Germinal center (tissue), 1 donor: ENCODE results near the gene GLI1.
A peak's percentile ranks its signal among the peaks of the same experiment; 100 is the strongest.

Experiments used
- DNase-seq: peaks from one replicate; pipeline ENCODE4 v3.0.0; 2012; ENCODE audit warnings: mixed read lengths, low spot score

The GLI1 gene

DNA sequence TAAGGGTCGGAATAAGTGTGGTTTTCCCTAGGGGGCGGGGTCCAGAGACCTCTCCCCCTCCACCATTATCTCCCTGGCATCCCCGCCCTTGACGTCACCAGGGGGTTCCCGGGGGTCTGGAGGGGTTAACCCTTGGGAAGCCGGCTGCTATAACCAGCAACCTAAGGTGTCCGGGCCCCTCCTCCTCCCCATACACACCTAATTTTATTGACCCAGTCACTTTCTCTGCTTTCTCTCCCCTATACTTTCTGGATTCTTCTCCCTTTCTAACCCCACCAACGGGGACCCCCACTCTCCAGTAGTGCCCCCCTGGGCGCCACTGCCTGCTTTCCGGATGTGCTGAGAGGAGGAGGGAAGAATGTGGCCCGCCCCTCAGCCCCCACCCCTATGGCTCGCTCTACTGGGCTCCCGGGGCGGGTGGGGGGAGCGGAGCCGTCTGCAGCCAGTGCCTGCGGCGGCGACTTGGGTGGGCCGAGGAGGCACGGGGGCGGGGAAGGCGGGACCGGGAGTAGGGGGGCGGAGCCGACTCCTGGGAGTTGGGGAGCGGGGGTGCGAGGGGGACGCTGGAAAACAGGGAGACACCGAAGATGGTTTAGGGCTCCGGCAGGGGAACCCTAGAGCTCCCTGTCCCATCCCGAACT, 1.8 kb downstream of the GLI1 start:
- peak; percentile 53 for DNase-seq

DNA sequence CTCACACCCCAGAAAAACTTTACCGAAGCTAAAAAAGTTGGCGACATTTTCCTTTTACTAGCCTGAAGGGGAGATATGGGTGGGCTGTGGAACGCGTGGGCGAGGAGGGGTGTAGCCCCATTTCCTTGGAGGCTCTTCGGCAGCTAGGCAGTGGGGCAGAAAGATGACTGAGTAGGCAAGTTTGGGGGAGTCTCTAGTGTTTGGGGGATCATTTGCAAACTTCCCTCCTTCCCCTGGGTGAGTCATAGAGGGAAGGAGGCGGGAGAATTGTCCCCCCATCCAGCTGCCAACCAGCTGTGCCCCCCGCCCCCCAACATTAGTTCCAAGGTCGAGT, 2.3 kb downstream of the GLI1 start:
- no peak for DNase-seq

- DNase-seq = peak; percentile 94
Measured at GRCh38 chr12:57462251-57462911, 2.8 kb downstream of the GLI1 start.

GRCh38 chr12:57462912-57463253, 3.3 kb downstream of the GLI1 start:
- no peak for DNase-seq

GRCh38 chr12:57464569-57464968, 5.0 kb downstream of the GLI1 start:
- DNase-seq = no peak

DNA sequence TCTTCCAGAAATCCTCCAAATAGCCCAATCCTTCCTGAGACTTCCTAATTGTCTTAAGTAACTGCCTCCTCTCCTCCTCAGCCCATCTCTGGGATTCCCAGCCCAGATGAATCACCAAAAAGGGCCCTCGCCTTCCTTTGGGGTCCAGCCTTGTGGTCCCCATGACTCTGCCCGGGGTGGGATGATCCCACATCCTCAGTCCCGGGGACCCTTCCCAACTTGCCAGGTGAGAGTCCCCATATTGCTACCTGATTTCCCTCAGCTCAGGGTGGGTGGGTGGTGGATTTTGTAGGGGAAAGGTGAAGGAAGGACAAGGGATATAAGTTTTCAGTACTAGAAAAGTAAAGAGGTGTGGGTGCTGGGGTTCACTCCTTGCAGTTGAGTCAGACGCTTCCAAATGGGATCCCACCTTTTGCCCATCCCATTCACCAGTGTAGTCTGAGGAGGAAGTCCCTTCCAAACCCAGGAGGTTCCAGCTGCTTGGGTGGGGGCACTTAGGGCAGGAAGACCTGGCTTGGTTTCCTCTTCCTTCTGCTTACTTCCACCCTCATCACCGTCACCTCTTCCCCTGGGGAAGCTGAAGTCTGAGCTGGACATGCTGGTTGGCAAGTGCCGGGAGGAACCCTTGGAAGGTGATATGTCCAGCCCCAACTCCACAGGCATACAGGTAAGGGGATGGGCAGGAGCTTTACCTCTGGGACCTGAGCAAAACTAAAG, 5.6 kb downstream of the GLI1 start:
- no peak for DNase-seq

GRCh38 chr12:57465747-57466505, 6.3 kb downstream of the GLI1 start:
- no peak for DNase-seq

- no peak for DNase-seq
Measured at GRCh38 chr12:57467212-57467874, 7.8 kb downstream of the GLI1 start.

- DNase-seq = no peak
Measured at GRCh38 chr12:57467915-57468314, 8.3 kb downstream of the GLI1 start.

DNA sequence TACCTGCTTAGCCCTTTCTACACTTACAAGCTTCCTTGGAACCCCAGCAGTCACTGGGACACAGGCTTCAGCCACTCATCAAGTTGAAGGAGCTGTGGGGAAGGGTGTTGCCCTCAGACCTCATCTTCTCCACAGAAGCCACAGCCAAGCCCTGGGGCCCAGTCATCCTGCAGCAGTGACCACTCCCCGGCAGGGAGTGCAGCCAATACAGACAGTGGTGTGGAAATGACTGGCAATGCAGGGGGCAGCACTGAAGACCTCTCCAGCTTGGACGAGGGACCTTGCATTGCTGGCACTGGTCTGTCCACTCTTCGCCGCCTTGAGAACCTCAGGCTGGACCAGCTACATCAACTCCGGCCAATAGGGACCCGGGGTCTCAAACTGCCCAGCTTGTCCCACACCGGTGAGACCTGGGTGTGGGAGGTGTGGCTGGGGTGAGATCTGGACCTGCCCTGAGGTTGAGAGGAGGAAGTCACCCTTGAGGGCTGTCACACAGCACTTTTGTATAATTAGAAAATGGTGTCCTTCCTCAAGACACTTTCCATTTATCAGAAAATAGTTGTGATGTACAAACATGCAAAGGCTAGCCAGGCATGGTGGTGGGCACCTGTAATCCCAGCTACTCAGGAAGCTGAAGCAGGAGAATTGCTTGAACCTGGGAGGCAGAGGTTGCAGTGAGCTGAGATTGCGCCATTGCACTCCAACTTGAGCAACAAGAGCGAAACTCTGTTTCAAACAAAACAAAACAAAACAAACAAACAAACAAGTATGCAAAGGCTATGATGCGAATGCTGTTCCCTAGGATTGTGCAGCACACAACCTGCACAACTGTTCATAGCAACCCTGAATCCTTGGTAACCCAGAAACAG, 9.9 kb downstream of the GLI1 start:
- no peak for DNase-seq

GRCh38 chr12:57470286-57470969, 10.8 kb downstream of the GLI1 start:
- no peak for DNase-seq

GRCh38 chr12:57470970-57471656, 11.5 kb downstream of the GLI1 start:
- DNase-seq = no peak

GRCh38 chr12:57471661-57472060, 12.1 kb downstream of the GLI1 start:
- DNase-seq = no peak

GRCh38 chr12:57472391-57472790, 12.8 kb downstream of the GLI1 start:
- no peak for DNase-seq

GRCh38 chr12:57473392-57473791, 13.8 kb downstream of the GLI1 start:
- no peak for DNase-seq

GRCh38 chr12:57473886-57474285, 14.3 kb downstream of the GLI1 start:
- DNase-seq = no peak

DNA sequence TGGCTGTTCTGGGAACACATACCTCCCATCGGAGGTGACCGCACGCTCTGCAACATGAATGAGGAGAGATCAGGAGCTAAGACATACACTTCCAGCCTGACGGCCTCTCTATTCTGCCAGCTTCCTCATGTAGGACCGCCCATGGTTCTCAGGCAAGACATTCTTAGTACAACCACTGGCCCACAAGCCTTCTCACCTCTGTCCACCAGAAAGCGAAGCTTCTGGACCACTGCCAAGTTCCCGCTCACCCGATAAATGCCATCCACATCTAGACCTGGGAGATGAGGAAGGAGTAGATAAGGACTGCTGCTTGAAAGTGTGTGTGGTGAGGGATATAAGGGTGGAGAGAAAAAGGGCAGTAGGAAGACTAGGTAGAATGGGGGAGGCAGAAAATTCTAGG, 14.8 kb downstream of the GLI1 start:
- no peak for DNase-seq

- no peak for DNase-seq
Measured at GRCh38 chr12:57474862-57475261, 15.3 kb downstream of the GLI1 start.

DNA sequence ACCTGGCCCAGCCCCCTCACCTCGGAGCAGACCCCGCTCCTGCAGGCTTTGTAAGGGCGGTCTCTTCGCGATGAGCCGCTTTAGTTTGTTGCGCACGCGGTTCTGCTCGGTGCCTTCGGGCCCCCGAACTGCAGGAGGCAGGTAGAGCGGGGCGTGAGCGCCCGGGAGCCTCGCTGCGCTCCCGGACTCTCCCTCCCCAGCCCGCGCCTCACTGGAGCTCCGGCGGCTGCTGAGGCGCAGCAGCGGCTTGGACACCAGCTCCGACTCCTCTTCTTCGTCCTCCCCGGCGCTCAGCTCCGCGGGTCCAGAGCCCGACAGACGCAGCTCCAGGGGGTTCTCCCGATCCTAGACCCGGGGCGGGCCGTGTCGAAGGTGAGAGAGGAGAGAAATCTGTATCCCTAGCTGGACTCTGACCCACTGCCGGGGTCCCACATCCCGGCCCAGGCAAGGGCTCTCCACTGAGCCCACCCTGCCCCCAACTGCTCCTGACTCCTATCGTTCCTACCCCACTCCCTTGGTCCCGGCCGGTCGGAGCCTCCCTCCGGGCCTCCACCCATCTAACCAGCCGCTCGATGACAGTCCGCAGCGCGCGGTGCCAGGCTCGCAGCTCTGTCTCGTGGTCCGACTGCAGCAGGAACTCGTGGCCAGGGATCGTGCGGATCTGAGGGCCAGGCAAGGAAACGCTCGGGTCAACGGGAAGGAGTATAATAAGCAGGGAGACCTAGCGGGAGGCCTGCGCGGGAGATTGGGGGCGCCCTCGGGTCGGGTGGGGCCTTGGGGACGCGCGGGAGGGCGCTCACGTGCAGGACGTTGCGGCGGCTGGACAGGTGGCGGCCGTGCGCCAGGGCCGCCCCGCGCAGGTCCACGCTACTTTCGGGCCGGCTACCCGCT, 15.9 kb downstream of the GLI1 start:
- no peak for DNase-seq
